IPS DF 6.9 (cell line): Measurements from ENCODE around the gene LEMD2.

ENCODE experiments used
- DNase-seq: peaks from one replicate; pipeline ENCODE4 v3.0.0-alpha.2; 2013; ENCODE audit warnings: low read depth, low spot score
- H3K27ac ChIP-seq: one replicate; pipeline ENCODE4 v1.5.1; 2013; ENCODE audit warnings: low read length, control low read depth
- H3K27me3 ChIP-seq: 2 replicates; pipeline ENCODE4 v1.6.1; 2013; ENCODE audit warnings: mild to moderate bottlenecking, low read length; ENCODE audit not compliant: control insufficient read depth, insufficient read depth
- H3K36me3 ChIP-seq: 2 replicates; pipeline ENCODE4 v1.6.1; 2013; ENCODE audit warnings: low read length; ENCODE audit not compliant: control insufficient read depth, insufficient read depth
- H3K4me1 ChIP-seq: 2 replicates; pipeline ENCODE4 v1.6.1; 2013; ENCODE audit warnings: low read length; ENCODE audit not compliant: control insufficient read depth, insufficient read depth
- H3K4me3 ChIP-seq: 2 replicates; pipeline ENCODE4 v1.5.1; 2013; ENCODE audit warnings: mild to moderate bottlenecking, low read length
- H3K9me3 ChIP-seq: 2 replicates; pipeline ENCODE4 v1.6.1; 2013; ENCODE audit warnings: low read length, inconsistent platforms; ENCODE audit not compliant: control insufficient read depth, insufficient read depth
- WGBS: extraction: QIAGEN DNeasy Blood & Tissue Kit; methylation state at CpG from one replicate; pipeline ENCODE4 v1.1.7; 2013; ENCODE audit warnings: mixed read lengths, missing lambda C conversion rate; ENCODE audit not compliant: insufficient read length, insufficient coverage; 5-methylcytosine and 5-hydroxymethylcytosine counted together

The LEMD2 gene

DNA sequence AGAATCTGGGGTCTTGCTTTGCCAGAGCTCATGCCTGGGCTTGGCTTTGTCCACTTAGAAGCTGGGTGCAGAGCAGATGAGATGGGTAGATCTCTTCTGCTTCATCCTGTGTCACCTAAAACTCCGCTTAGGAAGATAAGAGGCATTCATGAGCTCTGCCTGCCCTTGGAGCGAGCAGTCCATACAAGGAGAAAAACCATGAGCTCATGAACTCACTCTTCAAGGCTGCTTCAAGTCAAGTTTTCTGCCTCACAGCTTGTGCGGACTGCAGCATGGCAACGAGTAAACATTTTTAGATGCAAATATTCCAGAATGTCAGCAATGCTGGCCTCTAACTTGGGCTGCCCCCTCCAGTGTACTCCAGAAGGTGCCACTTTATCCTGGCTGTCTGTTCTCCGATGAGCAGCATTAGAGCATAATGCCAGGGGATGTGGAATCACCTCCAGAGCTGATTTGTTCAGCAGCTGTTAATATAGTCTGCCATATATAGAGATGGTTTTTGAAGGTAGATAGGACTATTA, 66.8 kb downstream of the LEMD2 start:
- no peaks in the 10 kb centered on the region for H3K9me3 ChIP-seq

GRCh38 chr6:33721508-33721907, 67.4 kb downstream of the LEMD2 start:
- H3K36me3 ChIP-seq: no peaks in the 10 kb centered on the region
- DNase-seq: no peak
- WGBS: no CpG with 5 or more reads among the region's 5 CpGs

More for the DNA sequence above, 66.8 kb downstream of the LEMD2 start:
- H3K27me3 ChIP-seq: no peaks in the 10 kb centered on the region; the same call in 1 of the 2 replicates
- no peak overlapping the region for H3K27ac ChIP-seq
- H3K4me1 ChIP-seq: peaks cover 2% of the 10 kb centered on the region
- H3K4me3 ChIP-seq: no peak overlapping the region
- WGBS: no CpG with 5 or more reads among the region's 5 CpGs
- no peaks in the 10 kb centered on the region for H3K36me3 ChIP-seq
- no peak for DNase-seq

More at GRCh38 chr6:33721508-33721907, 67.4 kb downstream of the LEMD2 start:
- H3K27ac ChIP-seq: no peak overlapping the region
- no peaks in the 10 kb centered on the region; the same call in 1 of the 2 replicates for H3K27me3 ChIP-seq
- no peak overlapping the region for H3K4me3 ChIP-seq
- H3K4me1 ChIP-seq: peaks cover 2% of the 10 kb centered on the region
- no peaks in the 10 kb centered on the region for H3K9me3 ChIP-seq
